DMS 273 treated with DMSO at 0.1 percent for 48 hours (cell line): ENCODE results near the gene A1BG.
"Not testable (repeated sequence)": the region's sequence is repeated elsewhere in the genome, so short reads cannot be mapped to it uniquely, and the experiment has no call there.

Source experiments
- DNase-seq: peaks from one replicate; lab custom pipeline; 2025; lab: John Stamatoyannopoulos, UW

A1BG gene

GRCh38 chr19:58385891-58386575, 32.7 kb upstream of the A1BG start:
- no peak for DNase-seq

- no peak for DNase-seq
Observed at GRCh38 chr19:58385313-58385890, 32.1 kb upstream of the A1BG start.

GRCh38 chr19:58382997-58383603, 29.8 kb upstream of the A1BG start:
- DNase-seq, result no peak

GRCh38 chr19:58381460-58382212, 28.3 kb upstream of the A1BG start:
- DNase-seq, result no peak

- DNase-seq, result peak; percentile 99
Observed at GRCh38 chr19:58380662-58381459, 27.6 kb upstream of the A1BG start, which contains the start of gene ZNF837. ZNF837 (minus strand) TSS chr19:58381030; CDS start chr19:58369332, 11,698 bp downstream.

- no peak for DNase-seq
Observed at GRCh38 chr19:58380037-58380661, 26.9 kb upstream of the A1BG start.

GRCh38 chr19:58379246-58379645, 26.0 kb upstream of the A1BG start:
- DNase-seq, result no peak

GRCh38 chr19:58376724-58377123, 23.4 kb upstream of the A1BG start:
- not testable (repeated sequence) for DNase-seq

GRCh38 chr19:58374200-58374599, 20.9 kb upstream of the A1BG start:
- DNase-seq, result no peak

GRCh38 chr19:58372311-58373133, 19.2 kb upstream of the A1BG start:
- DNase-seq, result no peak

- no peak for DNase-seq
Observed at GRCh38 chr19:58368561-58369360, 15.5 kb upstream of the A1BG start.

- DNase-seq, result no peak
Observed at GRCh38 chr19:58367698-58368454, 14.6 kb upstream of the A1BG start.

GRCh38 chr19:58366585-58367430, 13.5 kb upstream of the A1BG start:
- no peak for DNase-seq

GRCh38 chr19:58364146-58364545, 10.9 kb upstream of the A1BG start:
- DNase-seq, result no peak

GRCh38 chr19:58362272-58362994, 9.1 kb upstream of the A1BG start, which contains the start of gene ZNF497:
ZNF497 (minus strand) TSS chr19:58362751; CDS start chr19:58357635, 5,116 bp downstream.
- DNase-seq, result peak; percentile 90

GRCh38 chr19:58361900-58362271, 8.6 kb upstream of the A1BG start:
- no peak for DNase-seq

- DNase-seq, result no peak
Observed at GRCh38 chr19:58357481-58358145, 4.3 kb upstream of the A1BG start.
